Measurements from ENCODE around the gene IMPA2. TPM values are rescaled to one million over a fixed set of nuclear protein-coding genes. Genes with fewer than 3 reads are reported as not detected.

The IMPA2 gene
- total RNA-seq, 3 donors from 2014 or later (not counting 1 experiment from before 2014, with no cell fraction given): 2.7 to 6.6 (median 3.6) TPM

GRCh38 chr18:11950824-11951223 lies 30.5 kb upstream of the IMPA2 start:
- H3K4me1 Mint-ChIP-seq: peaks cover 13 to 14% of the 10 kb centered on the region in 2 donors
- no peak overlapping the region for H3K27ac Mint-ChIP-seq
- TF ChIP-seq, protein P1, sequence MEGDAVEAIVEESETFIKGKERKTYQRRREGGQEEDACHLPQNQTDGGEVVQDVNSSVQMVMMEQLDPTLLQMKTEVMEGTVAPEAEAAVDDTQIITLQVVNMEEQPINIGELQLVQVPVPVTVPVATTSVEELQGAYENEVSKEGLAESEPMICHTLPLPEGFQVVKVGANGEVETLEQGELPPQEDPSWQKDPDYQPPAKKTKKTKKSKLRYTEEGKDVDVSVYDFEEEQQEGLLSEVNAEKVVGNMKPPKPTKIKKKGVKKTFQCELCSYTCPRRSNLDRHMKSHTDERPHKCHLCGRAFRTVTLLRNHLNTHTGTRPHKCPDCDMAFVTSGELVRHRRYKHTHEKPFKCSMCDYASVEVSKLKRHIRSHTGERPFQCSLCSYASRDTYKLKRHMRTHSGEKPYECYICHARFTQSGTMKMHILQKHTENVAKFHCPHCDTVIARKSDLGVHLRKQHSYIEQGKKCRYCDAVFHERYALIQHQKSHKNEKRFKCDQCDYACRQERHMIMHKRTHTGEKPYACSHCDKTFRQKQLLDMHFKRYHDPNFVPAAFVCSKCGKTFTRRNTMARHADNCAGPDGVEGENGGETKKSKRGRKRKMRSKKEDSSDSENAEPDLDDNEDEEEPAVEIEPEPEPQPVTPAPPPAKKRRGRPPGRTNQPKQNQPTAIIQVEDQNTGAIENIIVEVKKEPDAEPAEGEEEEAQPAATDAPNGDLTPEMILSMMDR (IDR thresholded peaks at IDR 0.05): no peak
- intact Hi-C loops (cut with micrococcal nuclease): no loop called here
- no peak for ATAC-seq
- H3K4me3 ChIP-seq (ENCODE audit: low read length): no peak overlapping the region
- no peak overlapping the region for H3K27ac ChIP-seq (ENCODE audit: low read length)
- H3K9me3 Mint-ChIP-seq: no peaks in the 10 kb centered on the region
- no peaks in the 10 kb centered on the region for H3K27me3 ChIP-seq (ENCODE audit: control insufficient read depth, insufficient read depth, low read length)
- no peak for DNase-seq
- WGBS (ENCODE audit: insufficient coverage): 69% methylated on average over 4 of the region's 5 CpGs
- peaks cover 14% of the 10 kb centered on the region for H3K4me1 ChIP-seq (ENCODE audit: control insufficient read depth, insufficient read depth, low read length)
- H3K36me3 Mint-ChIP-seq: no peaks in the 10 kb centered on the region
- H3K4me3 Mint-ChIP-seq: no peak overlapping the region
- H3K36me3 ChIP-seq (ENCODE audit: control insufficient read depth, insufficient read depth, low read length): no peaks in the 10 kb centered on the region
- no peaks in the 10 kb centered on the region for H3K9me3 ChIP-seq (ENCODE audit: control insufficient read depth, insufficient read depth, low read length)
- no peaks in the 10 kb centered on the region for H3K27me3 Mint-ChIP-seq (ENCODE audit: low read depth in 2 of 2)

DNA sequence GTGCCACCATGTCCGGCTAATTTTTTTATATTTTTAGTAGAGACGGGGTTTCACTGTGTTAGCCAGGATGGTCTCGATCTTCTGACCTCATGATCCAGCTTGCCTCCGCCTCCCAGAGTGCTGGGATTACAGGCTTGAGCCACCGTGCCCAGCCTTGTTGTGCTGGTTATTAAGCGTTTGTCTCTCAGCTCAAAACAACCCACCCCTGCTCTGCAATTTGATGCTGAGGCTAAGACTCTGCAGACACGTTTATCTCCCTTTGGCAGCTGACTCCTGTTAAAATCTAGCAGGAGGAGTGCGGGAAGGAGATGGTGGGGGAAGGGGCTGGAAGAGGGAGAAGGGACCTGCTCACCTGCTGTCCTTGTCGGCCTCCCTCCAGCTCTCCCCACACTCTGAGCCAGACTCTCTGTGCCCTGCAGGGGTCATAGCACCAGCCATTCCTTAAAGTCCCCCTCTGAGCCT lies 29.9 kb upstream of the IMPA2 start:
- intact Hi-C loops (cut with micrococcal nuclease): no loop called here
- no peaks in the 10 kb centered on the region for H3K9me3 ChIP-seq (ENCODE audit: control insufficient read depth, insufficient read depth, low read length)
- no peak overlapping the region for H3K4me3 ChIP-seq (ENCODE audit: low read length)
- Mint-ChIP-seq H3K36me3 (no peaks in the 10 kb centered on the region), H3K27ac (no peak overlapping the region), H3K4me3 (no peak overlapping the region), H3K9me3 (no peaks in the 10 kb centered on the region), H3K27me3 (ENCODE audit: low read depth in 2 of 2) (no peaks in the 10 kb centered on the region), H3K4me1 (peaks cover 12% of the 10 kb centered on the region in 2 donors)
- H3K36me3 ChIP-seq (ENCODE audit: control insufficient read depth, insufficient read depth, low read length): no peaks in the 10 kb centered on the region
- no peak for DNase-seq
- H3K27ac ChIP-seq (ENCODE audit: low read length): no peak overlapping the region
- 89% methylated on average over 9 of the region's 9 CpGs for WGBS (ENCODE audit: insufficient coverage)
- H3K4me1 ChIP-seq (ENCODE audit: control insufficient read depth, insufficient read depth, low read length): peaks cover 14% of the 10 kb centered on the region
- ATAC-seq: no peak
- TF ChIP-seq, protein P1 (IDR thresholded peaks at IDR 0.05): no peak
- no peaks in the 10 kb centered on the region for H3K27me3 ChIP-seq (ENCODE audit: control insufficient read depth, insufficient read depth, low read length)

DNA sequence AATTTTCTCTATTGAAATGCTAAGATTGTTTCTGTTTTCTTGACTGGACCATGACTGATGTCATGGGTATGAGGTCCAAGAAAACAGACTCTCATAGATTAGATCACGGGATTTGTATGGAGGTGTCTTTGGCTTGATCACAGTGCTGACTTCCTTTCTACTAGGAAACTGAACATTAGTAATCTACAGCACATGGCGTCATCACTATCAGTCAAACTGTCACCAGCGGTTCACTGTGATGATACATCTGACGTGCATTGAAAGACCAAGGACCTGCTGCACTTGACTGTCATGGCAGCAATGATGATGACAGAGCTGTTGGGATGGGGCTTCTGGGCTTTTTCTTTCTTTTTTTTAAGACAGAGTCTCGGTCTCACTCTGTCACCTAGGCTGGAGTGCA lies 28.2 kb upstream of the IMPA2 start:
- Histone ChIP-seq H3K4me3 (ENCODE audit: low read length) (no peak overlapping the region), H3K36me3 (ENCODE audit: control insufficient read depth, insufficient read depth, low read length) (no peaks in the 10 kb centered on the region), H3K27ac (ENCODE audit: low read length) (no peak overlapping the region), H3K9me3 (ENCODE audit: control insufficient read depth, insufficient read depth, low read length) (peaks cover 3% of the 10 kb centered on the region), H3K27me3 (ENCODE audit: control insufficient read depth, insufficient read depth, low read length) (no peaks in the 10 kb centered on the region), H3K4me1 (ENCODE audit: control insufficient read depth, insufficient read depth, low read length) (no peaks in the 10 kb centered on the region)
- DNase-seq: no peak
- 95% methylated on average over 5 of the region's 5 CpGs for WGBS (ENCODE audit: insufficient coverage)
- no peak overlapping the region for H3K27ac Mint-ChIP-seq
- TF ChIP-seq, protein P1 (IDR thresholded peaks at IDR 0.05): no peak
- peaks cover 11% of the 10 kb centered on the region for H3K36me3 Mint-ChIP-seq
- H3K4me3 Mint-ChIP-seq: no peak overlapping the region
- H3K27me3 Mint-ChIP-seq (ENCODE audit: low read depth in 2 of 2): no peaks in the 10 kb centered on the region
- peaks cover 0 to 2% of the 10 kb centered on the region in 2 donors for H3K9me3 Mint-ChIP-seq
- intact Hi-C loops (cut with micrococcal nuclease): no loop called here
- no peaks in the 10 kb centered on the region for H3K4me1 Mint-ChIP-seq
- ATAC-seq: no peak

Data from natural killer cell (primary cell).